DND-41 (cell line): ENCODE results near the gene TTC38.
A peak's percentile ranks its signal among the peaks of the same experiment; 100 is the strongest.

ENCODE experiments used
- ATAC-seq: fragments of 200-7000 bp; cut with Tn5 transposase; 3 replicates; pipeline ENCODE4 v1.9.1; 2021; ENCODE audit warnings: low read depth; ENCODE audit not compliant: insufficient read depth
- DNase-seq: peaks from one replicate; pipeline ENCODE4 v3.0.0-alpha.2; 2020
- H2AFZ ChIP-seq: 2 replicates; pipeline ENCODE4 v1.6.0; 2012; ENCODE audit warnings: low read depth, low read length
- H3K27ac ChIP-seq: 2 replicates; pipeline ENCODE4 v1.5.1; 2012; ENCODE audit warnings: low read length, inconsistent platforms
- H3K27me3 ChIP-seq: fragments of 200-600 bp; sonication (generic); 2 replicates; pipeline ENCODE4 v1.6.0; 2012; ENCODE audit warnings: low read length, mild to moderate bottlenecking, inconsistent platforms; ENCODE audit not compliant: insufficient read depth, poor library complexity
- H3K36me3 ChIP-seq: 2 replicates; pipeline ENCODE4 v1.5.1; 2012; ENCODE audit warnings: low read length, inconsistent platforms; ENCODE audit not compliant: insufficient read depth
- H3K4me1 ChIP-seq: 2 replicates; pipeline ENCODE4 v1.5.1; 2012; ENCODE audit warnings: mild to moderate bottlenecking, low read length; ENCODE audit not compliant: insufficient read depth
- H3K4me2 ChIP-seq: 2 replicates; pipeline ENCODE4 v1.6.0; 2012; ENCODE audit warnings: mild to moderate bottlenecking, moderate library complexity, low read length, inconsistent platforms; ENCODE audit not compliant: insufficient read depth
- H3K4me3 ChIP-seq, 2 experiments: fragments of 200-600 bp in 1 of 2; shearing (Covaris generic) in 1 of 2; 2 replicates each; pipeline ENCODE4 v1.5.1; 2012 to 2016; ENCODE audit warnings: inconsistent platforms in 2 of 2, low read length in 2 of 2, mild to moderate bottlenecking in 2 of 2, low read depth in 1 of 2, moderate library complexity in 1 of 2
- H3K79me2 ChIP-seq: 2 replicates; pipeline ENCODE4 v1.6.0; 2012; ENCODE audit warnings: low read length, inconsistent platforms; ENCODE audit not compliant: insufficient read depth
- H3K9ac ChIP-seq: 2 replicates; pipeline ENCODE4 v1.6.0; 2012; ENCODE audit warnings: low read depth, mild to moderate bottlenecking, inconsistent platforms, low read length, moderate library complexity
- H3K9me3 ChIP-seq: 2 replicates; pipeline ENCODE4 v1.5.1; 2012; ENCODE audit warnings: low read length, moderate library complexity, mild to moderate bottlenecking, inconsistent platforms; ENCODE audit not compliant: insufficient read depth, severe bottlenecking
- H4K20me1 ChIP-seq: 2 replicates; pipeline ENCODE4 v1.6.0; 2012; ENCODE audit warnings: low read length; ENCODE audit not compliant: insufficient read depth
- EZH2 ChIP-seq: IDR thresholded peaks from 3 replicates; pipeline ENCODE4 v1.6.1; 2012; ENCODE audit warnings: borderline replicate concordance, low read depth, mild to moderate bottlenecking, moderate library complexity, low read length, inconsistent platforms; ENCODE audit not compliant: severe bottlenecking
- TF ChIP-seq, protein P1 (sequence below): IDR thresholded peaks from 2 replicates; pipeline ENCODE4 v1.5.1; 2012; ENCODE audit warnings: borderline replicate concordance, low read length, moderate library complexity, mild to moderate bottlenecking; ENCODE audit not compliant: poor library complexity, severe bottlenecking; ENCODE audit errors: extremely low read depth

The TTC38 gene

DNA sequence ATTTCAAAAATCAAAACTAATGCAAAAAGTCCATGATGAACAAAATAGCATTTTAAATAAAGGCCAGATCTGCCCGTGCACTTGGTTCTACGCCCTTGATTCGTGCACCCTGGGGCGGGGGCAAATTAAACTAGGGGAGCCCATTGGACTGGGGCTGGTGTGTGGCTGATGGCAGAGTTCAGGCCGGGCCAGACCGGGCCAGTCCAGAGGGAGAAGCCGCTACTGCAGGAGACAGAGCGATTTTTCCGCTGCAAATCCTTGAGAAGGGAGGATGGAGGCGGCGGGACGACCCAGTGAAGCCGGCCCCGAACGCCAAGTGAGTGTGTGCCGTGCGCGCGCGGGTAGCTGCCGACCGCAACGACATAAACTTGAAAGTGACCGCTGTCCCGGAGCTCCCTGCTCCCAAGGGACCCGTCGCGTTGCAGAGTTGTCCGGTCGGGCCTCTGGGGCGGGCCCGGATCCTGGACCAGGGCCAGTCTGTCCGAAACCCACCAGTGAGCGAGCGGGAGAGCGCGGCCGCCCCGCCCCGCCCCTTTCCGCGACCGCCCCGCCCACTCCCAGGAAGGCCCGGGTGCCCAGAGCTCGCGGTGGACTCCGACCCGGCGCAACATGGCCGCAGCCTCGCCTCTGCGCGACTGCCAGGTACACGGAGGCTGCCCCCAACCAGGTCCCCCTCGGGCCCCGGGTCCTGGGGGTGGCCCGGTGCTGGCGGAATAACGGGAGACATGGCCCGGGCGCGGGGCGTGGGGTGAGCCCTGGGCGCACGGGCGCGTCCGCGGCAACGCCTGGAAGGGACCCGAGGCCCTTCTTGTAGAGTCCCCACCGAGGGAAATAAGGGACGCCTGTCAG, at the start of gene TTC38:
TSS of gene TTC38 (plus strand) at position 578 of the 849 bp plus-strand sequence. CDS start at position 610, 32 bp downstream.
- peak within 1 kb of the TSS; percentile 75 for H3K9ac ChIP-seq
- peak; percentile 83 for ATAC-seq
- H3K79me2 ChIP-seq, result peaks cover 5% of the 10 kb centered on the region; the same call in 1 of the 2 replicates
- peaks cover 12% of the 10 kb centered on the region for H3K36me3 ChIP-seq
- peak within 1 kb of the TSS; percentile 82 for H3K4me2 ChIP-seq
- H3K27ac ChIP-seq, result peak within 1 kb of the TSS; percentile 78
- H3K4me3 ChIP-seq, result peak within 1 kb of the TSS; percentile 63 to 85
- no peaks in the 10 kb centered on the region for H3K27me3 ChIP-seq
- H4K20me1 ChIP-seq, result no peaks in the 10 kb centered on the region
- peaks cover 33% of the 10 kb centered on the region for H3K4me1 ChIP-seq
- H3K9me3 ChIP-seq, result peaks cover 8% of the 10 kb centered on the region
- H2AFZ ChIP-seq, result peak within 1 kb of the TSS; percentile 94
- TF ChIP-seq EZH2, result no peak
- TF ChIP-seq, protein P1, sequence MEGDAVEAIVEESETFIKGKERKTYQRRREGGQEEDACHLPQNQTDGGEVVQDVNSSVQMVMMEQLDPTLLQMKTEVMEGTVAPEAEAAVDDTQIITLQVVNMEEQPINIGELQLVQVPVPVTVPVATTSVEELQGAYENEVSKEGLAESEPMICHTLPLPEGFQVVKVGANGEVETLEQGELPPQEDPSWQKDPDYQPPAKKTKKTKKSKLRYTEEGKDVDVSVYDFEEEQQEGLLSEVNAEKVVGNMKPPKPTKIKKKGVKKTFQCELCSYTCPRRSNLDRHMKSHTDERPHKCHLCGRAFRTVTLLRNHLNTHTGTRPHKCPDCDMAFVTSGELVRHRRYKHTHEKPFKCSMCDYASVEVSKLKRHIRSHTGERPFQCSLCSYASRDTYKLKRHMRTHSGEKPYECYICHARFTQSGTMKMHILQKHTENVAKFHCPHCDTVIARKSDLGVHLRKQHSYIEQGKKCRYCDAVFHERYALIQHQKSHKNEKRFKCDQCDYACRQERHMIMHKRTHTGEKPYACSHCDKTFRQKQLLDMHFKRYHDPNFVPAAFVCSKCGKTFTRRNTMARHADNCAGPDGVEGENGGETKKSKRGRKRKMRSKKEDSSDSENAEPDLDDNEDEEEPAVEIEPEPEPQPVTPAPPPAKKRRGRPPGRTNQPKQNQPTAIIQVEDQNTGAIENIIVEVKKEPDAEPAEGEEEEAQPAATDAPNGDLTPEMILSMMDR, result no peak
- peak; percentile 62 for DNase-seq

DNA sequence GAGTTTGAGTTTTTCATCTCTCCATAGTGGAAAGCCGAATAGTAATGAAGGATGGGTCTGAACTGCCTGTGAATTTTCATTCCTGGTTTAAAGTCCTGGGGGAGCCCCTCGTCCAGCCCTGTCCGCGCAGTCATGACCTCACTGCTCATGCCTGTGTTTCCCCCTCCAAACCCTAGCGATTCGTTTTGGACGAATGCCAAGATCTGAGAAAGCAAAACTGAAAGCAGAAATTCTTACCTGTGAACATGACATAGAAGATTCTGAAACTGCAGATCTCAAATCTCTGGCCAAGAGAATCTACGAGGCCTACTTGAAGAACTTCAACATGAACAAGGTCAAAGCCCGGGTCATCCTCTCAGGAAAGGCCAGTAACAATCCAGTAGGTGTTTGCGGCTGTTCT, 48.2 kb upstream of the TTC38 start:
- TF ChIP-seq EZH2, result no peak
- TF ChIP-seq, protein P1, result no peak

DNA sequence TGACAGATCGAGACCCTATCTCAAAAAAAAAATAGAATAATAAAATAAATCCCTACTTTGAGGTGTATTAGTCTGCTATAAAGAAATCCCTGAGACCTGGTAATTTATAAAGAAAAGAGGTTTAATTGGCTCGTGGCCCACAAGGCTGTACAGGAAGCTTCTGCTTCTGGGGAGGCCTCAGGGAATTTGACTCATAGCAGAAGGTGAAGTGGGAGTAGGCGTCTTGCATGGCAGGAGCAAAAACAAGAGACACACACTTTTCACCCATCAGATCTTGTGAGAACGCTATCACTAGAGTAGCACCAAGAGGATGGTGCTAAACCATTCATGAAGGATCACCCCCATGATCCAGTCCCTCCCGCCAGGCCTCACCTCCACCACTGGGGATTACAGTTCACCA, 46.9 kb upstream of the TTC38 start:
- ATAC-seq (no peak), DNase-seq (no peak)

More for the DNA sequence above, 48.2 kb upstream of the TTC38 start:
- H3K27me3 ChIP-seq, result no peaks in the 10 kb centered on the region
- no peak overlapping the region for H2AFZ ChIP-seq
- peak overlapping the region; percentile 53 for H3K27ac ChIP-seq
- ATAC-seq (peak; percentile 47; the same call in 2 of the 3 replicates), DNase-seq (peak; percentile 45)
- H3K36me3 ChIP-seq, result peaks cover 70% of the 10 kb centered on the region
- H3K4me2 ChIP-seq, result no peak overlapping the region
- no peaks in the 10 kb centered on the region for H4K20me1 ChIP-seq
- H3K9ac ChIP-seq, result no peak overlapping the region
- 0 out of 2 replicates have a peak, but pooled peaks cover 3% of the 10 kb centered on the region for H3K4me1 ChIP-seq
- H3K79me2 ChIP-seq, result no peaks in the 10 kb centered on the region
- no peak overlapping the region for H3K4me3 ChIP-seq
- H3K9me3 ChIP-seq, result no peaks in the 10 kb centered on the region

More for the DNA sequence above, 46.9 kb upstream of the TTC38 start:
- H3K27ac ChIP-seq, result no peak overlapping the region
- H3K4me2 ChIP-seq, result no peak overlapping the region
- no peak for TF ChIP-seq EZH2
- TF ChIP-seq, protein P1, result no peak
- H3K79me2 ChIP-seq, result no peaks in the 10 kb centered on the region
- no peak overlapping the region for H3K4me3 ChIP-seq
- H3K4me1 ChIP-seq, result 0 out of 2 replicates have a peak, but pooled peaks cover 3% of the 10 kb centered on the region
- H2AFZ ChIP-seq, result no peak overlapping the region
- no peaks in the 10 kb centered on the region for H4K20me1 ChIP-seq
- peaks cover 71% of the 10 kb centered on the region for H3K36me3 ChIP-seq
- H3K27me3 ChIP-seq, result no peaks in the 10 kb centered on the region
- H3K9ac ChIP-seq, result no peak overlapping the region
- H3K9me3 ChIP-seq, result no peaks in the 10 kb centered on the region
